K562 (cell line): ENCODE measurements around the gene SYMPK. TPM values are rescaled to one million over a fixed set of nuclear protein-coding genes. Genes with fewer than 3 reads are reported as not detected.

Experiments used
- ATAC-seq: fragments of 200-7000 bp; cut with Tn5 transposase; 3 replicates; pipeline ENCODE4 v1.9.1; 2020; ENCODE audit warnings: moderate library complexity
- BruUV-seq: library from RNA; stranded (reverse); fragments of 400-500 nt; replicated peaks from 2 replicates; lab custom pipeline; 2021; lab: Mats Ljungman, UMichigan
- CTCF ChIA-PET: fragments of 300-600 bp; formaldehyde crosslinking; extraction: SDS; loops from one replicate; lab custom pipeline; 2021; ENCODE audit warnings: low intra/inter-chr PET ratio; lab: Yijun Ruan, JAX
- POLR2A ChIA-PET: fragments of 300-600, 350-650 bp; sonication (Branson Sonifier 250); formaldehyde crosslinking; extraction: SDS; loops from one replicate; lab custom pipeline; 2021; ENCODE audit warnings: antibody characterized with exemption, inconsistent platforms; lab: Yijun Ruan, JAX
- DNase-seq, 4 experiments: peaks; one replicate each; pipeline versions ENCODE4 v3.0.0 to v3.0.0-alpha.2; 2011 to 2018; ENCODE audit warnings: low spot score in 3 of 4, mixed read lengths in 3 of 4; ENCODE audit errors: extremely low read depth in 1 of 4
- FAIRE-seq: peaks from 2 replicates; lab custom pipeline; 2011; peaks lifted over from hg19 to GRCh38; lab: Jason Lieb, UNC
- H2AFZ ChIP-seq: 2 replicates; pipeline ENCODE4 v1.6.0; 2011; ENCODE audit warnings: low read depth, low read length, control low read depth, inconsistent platforms
- H3K27ac ChIP-seq: fragments of 200-600 bp; 3 replicates; pipeline ENCODE4 v1.8.0; 2011; ENCODE audit warnings: low read depth, mild to moderate bottlenecking, control low read depth, inconsistent platforms, low read length, moderate library complexity, mixed read lengths; ENCODE audit errors: extremely low read depth
- H3K27me3 ChIP-seq, 2 experiments: fragments of 300-600 bp in 1 of 2; 2 replicates in 1 of 2; 3 replicates in 1 of 2; pipeline versions ENCODE4 v1.6.0 to v1.8.0; 2011; ENCODE audit warnings: inconsistent platforms in 2 of 2, low read length in 2 of 2, mild to moderate bottlenecking in 1 of 2, mixed read lengths in 1 of 2, moderate library complexity in 1 of 2; ENCODE audit not compliant: control insufficient read depth in 2 of 2, insufficient read depth in 2 of 2
- H3K36me3 ChIP-seq: fragments of 300-600 bp; 3 replicates; pipeline ENCODE4 v1.8.0; 2011; ENCODE audit warnings: mild to moderate bottlenecking, low read length, inconsistent platforms; ENCODE audit not compliant: control insufficient read depth, insufficient read depth
- H3K4me1 ChIP-seq, 2 experiments: fragments of 200-600 bp in 1 of 2; replicated peaks in 1 of 2; 2 replicates in 1 of 2; 3 replicates in 1 of 2; pipeline versions ENCODE4 v1.5.1 to v1.8.0; 2011; ENCODE audit warnings: inconsistent platforms in 2 of 2, low read length in 2 of 2, mild to moderate bottlenecking in 1 of 2, mixed read lengths in 1 of 2, moderate library complexity in 1 of 2; ENCODE audit not compliant: control insufficient read depth in 2 of 2, insufficient read depth in 2 of 2
- H3K4me2 ChIP-seq: 2 replicates; pipeline ENCODE4 v1.6.1; 2011; ENCODE audit warnings: low read length, control low read depth, inconsistent platforms, mixed read lengths; ENCODE audit not compliant: insufficient read depth
- H3K4me3 ChIP-seq: fragments of 200-600 bp; sonication (generic), shearing (Covaris generic); 2 replicates; pipeline ENCODE4 v1.5.1; 2016; ENCODE audit warnings: control low read depth, inconsistent platforms
- H3K79me2 ChIP-seq: fragments of 200-600 bp; 3 replicates; pipeline ENCODE4 v1.8.0; 2011; ENCODE audit warnings: low read length, inconsistent platforms; ENCODE audit not compliant: control insufficient read depth, insufficient read depth
- H3K9ac ChIP-seq, 2 experiments: 2 replicates each; pipeline versions ENCODE4 v1.6.0 to v1.6.1; 2011; ENCODE audit warnings: low read depth in 2 of 2, low read length in 2 of 2, control low read depth in 1 of 2, inconsistent platforms in 1 of 2, mild to moderate bottlenecking in 1 of 2, mixed read lengths in 1 of 2; ENCODE audit not compliant: insufficient read depth in 1 of 2
- H3K9me1 ChIP-seq: one replicate; pipeline ENCODE4 v1.6.0; 2011; ENCODE audit warnings: inconsistent platforms, mild to moderate bottlenecking, low read length, moderate library complexity; ENCODE audit not compliant: control insufficient read depth, insufficient read depth
- H3K9me3 ChIP-seq: replicated peaks from 2 replicates; pipeline ENCODE4 v1.5.1; 2011; ENCODE audit warnings: low read depth, low read length, inconsistent platforms; ENCODE audit not compliant: control insufficient read depth, insufficient read depth
- H4K20me1 ChIP-seq: replicated peaks from 2 replicates; pipeline ENCODE4 v1.6.1; 2011; ENCODE audit warnings: low read length, inconsistent platforms, mixed read lengths; ENCODE audit not compliant: control insufficient read depth, insufficient read depth
- ARID3A ChIP-seq: IDR thresholded peaks from 2 replicates; pipeline ENCODE4 v1.6.1; 2012; ENCODE audit warnings: low read depth, low read length, improper control_type of control experiment, borderline replicate concordance
- CREB1 ChIP-seq, 2 experiments: sonication (generic) in 1 of 2; formaldehyde crosslinking in 1 of 2; IDR thresholded peaks; 2 replicates each; pipeline versions ENCODE4 v1.6.1 to v1.8.0; 2012 to 2022; ENCODE audit warnings: inconsistent platforms in 1 of 2, mild to moderate bottlenecking in 1 of 2, missing genetic modification reagents in 1 of 2, moderate library complexity in 1 of 2
- HDAC6 ChIP-seq: IDR thresholded peaks from 2 replicates; pipeline ENCODE4 v1.6.1; 2012; ENCODE audit warnings: low read depth, mild to moderate bottlenecking, control low read depth, inconsistent platforms, low read length, moderate library complexity
- KHSRP ChIP-seq: fragments of 450-650 bp; IDR thresholded peaks from 2 replicates; pipeline ENCODE4 v1.6.1; 2017
- MAFK ChIP-seq: IDR thresholded peaks from 2 replicates; pipeline ENCODE4 v1.6.1; 2011; ENCODE audit warnings: low read length, improper control_type of control experiment
- NCOR1 ChIP-seq: fragments of 450-650 bp; IDR thresholded peaks from 2 replicates; pipeline ENCODE4 v1.6.1; 2016; ENCODE audit warnings: mild to moderate bottlenecking, moderate library complexity
- OTX1 ChIP-seq: fragments of 450-650 bp; formaldehyde crosslinking; IDR thresholded peaks from 2 replicates; pipeline ENCODE4 v1.4.0; 2022; ENCODE audit warnings: mild to moderate bottlenecking
- PTRF ChIP-seq: fragments of 450-650 bp; IDR thresholded peaks from 2 replicates; pipeline ENCODE4 v1.6.1; 2016; ENCODE audit warnings: mild to moderate bottlenecking, missing genetic modification characterization, missing compliant biosample characterization
- RBM25 ChIP-seq: fragments of 200-400 bp; formaldehyde crosslinking; IDR thresholded peaks from 2 replicates; pipeline ENCODE4 v1.6.1; 2018; ENCODE audit warnings: low read length, low read depth, moderate library complexity; ENCODE audit not compliant: severe bottlenecking
- RBM39 ChIP-seq: fragments of 200-400 bp; formaldehyde crosslinking; optimal IDR thresholded peaks from 2 replicates; pipeline ENCODE3; 2018; ENCODE audit warnings: low read depth, low read length
- TAF9B ChIP-seq: fragments of 450-650 bp; IDR thresholded peaks from 2 replicates; pipeline ENCODE4 v1.6.1; 2018; ENCODE audit warnings: mild to moderate bottlenecking; ENCODE audit not compliant: partially characterized antibody
- ZNF121 ChIP-seq: sonication (generic); formaldehyde crosslinking; conservative IDR thresholded peaks from 2 replicates; pipeline ENCODE4 v1.8.0; 2022; ENCODE audit warnings: missing genetic modification reagents
- ZNF232 ChIP-seq: sonication (generic); formaldehyde crosslinking; IDR thresholded peaks from 2 replicates; pipeline ENCODE4 v1.8.0; 2022; ENCODE audit warnings: mild to moderate bottlenecking, missing genetic modification reagents
- ZNF316 ChIP-seq: fragments of 450-650 bp; IDR thresholded peaks from 2 replicates; pipeline ENCODE4 v1.6.1; 2016
- WGBS: fragments of 100-300 bp; shearing (Covaris generic); methylation state at CpG from one replicate; pipeline ENCODE4 v1.1.6; 2016; ENCODE audit warnings: low coverage, mixed read lengths; ENCODE audit not compliant: insufficient coverage; ENCODE audit errors: missing lambda C conversion rate; 5-methylcytosine and 5-hydroxymethylcytosine counted together
- in situ Hi-C: fragments of 300-500 bp; cut with MboI; formaldehyde crosslinking; loops from 4 replicates; pipeline ENCODE4 v1.15.0; 2018; ENCODE audit warnings: inconsistent platforms, mixed read lengths
- intact Hi-C: fragments of 100-400 bp; cut with micrococcal nuclease; formaldehyde crosslinking; loops from 2 replicates; pipeline ENCODE4 v1.14.2; 2022
- polyA plus RNA-seq, 8 experiments: library from polyadenylated mRNA; depleted of rRNA in 4 of 8; stranded (reverse) in 5 of 8; unstranded in 3 of 8; fragments of >200 nt; fragmentation: Nextera tagmentation in 2 of 8; fragmentation: Illumina TruSeq in 1 of 8; extraction: Ambion mirVana in 2 of 8; extraction: Trizol in 1 of 8; gene quantifications; 2 replicates each; pipeline versions ENCODE4 v1.2.1 to v1.2.3, GENCODE V29; 2011 to 2014; ENCODE audit warnings: inconsistent platforms in 1 of 8, missing spikeins in 1 of 8
- total RNA-seq, 7 experiments: library from RNA; depleted of rRNA in 6 of 7; stranded (reverse); fragments of >200 nt in 6 of 7; fragmentation: Illumina TruSeq in 2 of 7; extraction: Trizol in 2 of 7; gene quantifications; 2 replicates each; pipeline versions ENCODE4 v1.2.1 to v1.2.3, GENCODE V29; 2011 to 2021; ENCODE audit warnings: low replicate concordance in 1 of 7
- TF ChIP-seq, protein P1 (sequence below): sonication (generic); formaldehyde crosslinking; IDR thresholded peaks from 2 replicates; pipeline ENCODE4 v1.8.1; 2023; ENCODE audit warnings: mild to moderate bottlenecking, missing genetic modification reagents
- TF ChIP-seq, protein P2 (sequence below): fragments of 250-450 bp; sonication (Bioruptor Pico); IDR thresholded peaks from 2 replicates; pipeline ENCODE4 v1.5.0; 2022; ENCODE audit warnings: mild to moderate bottlenecking

Gene SYMPK
- total and polyA plus RNA-seq, 9 of the 15 experiments (the other 6 are each of a cell fraction or from before 2014, with no cell fraction given) = 0.73 to 95.5 (median 58.4) TPM

DNA sequence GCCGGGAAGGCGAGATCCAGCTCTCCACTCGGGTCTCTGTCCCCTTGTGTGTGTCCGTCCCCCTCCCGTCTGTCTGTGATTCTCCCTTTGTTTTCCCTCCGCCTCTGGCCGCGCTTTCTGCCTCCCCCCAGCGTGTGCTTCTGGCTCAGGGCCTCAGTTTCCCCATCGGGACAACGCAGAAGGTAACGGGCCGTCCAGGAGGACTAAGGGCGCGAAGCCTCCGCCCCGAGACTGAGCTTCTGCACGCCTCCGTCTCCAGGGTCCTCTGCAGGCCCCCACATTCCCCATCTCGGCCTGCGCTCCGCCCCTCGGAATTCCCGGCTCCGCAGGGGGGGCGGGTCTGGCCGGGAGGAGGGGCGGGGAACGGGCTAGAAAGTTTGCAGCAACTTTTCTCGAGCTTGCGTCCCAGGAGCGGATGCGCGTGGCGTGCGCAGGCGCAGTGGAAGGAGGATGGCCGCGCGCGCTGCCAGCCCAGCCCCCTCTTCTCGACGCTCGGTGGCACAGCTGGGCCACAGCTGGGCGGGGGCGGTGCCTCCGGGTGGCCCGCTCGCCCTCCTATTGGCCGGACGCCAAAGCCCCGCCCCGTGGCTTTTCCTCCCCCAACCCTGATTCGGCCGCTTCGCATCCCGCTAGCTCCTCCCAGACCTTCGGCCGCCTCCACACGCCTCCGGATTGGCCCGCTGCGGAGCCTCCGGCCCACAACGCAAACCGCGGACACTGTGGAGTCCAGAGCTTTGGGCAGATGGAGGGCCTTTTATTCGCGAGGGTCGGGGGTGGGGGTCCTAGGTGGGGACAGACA lies 93.8 kb downstream of the SYMPK start, which contains the start of gene SIX5:
TSS of gene SIX5 (minus strand) at position 269 of the 799 bp plus-strand sequence. CDS start 408 bp downstream, outside the sequence.
- BruUV-seq = TSS peak; percentile 57
- H3K4me2 ChIP-seq = peak within 1 kb of the TSS; percentile 92
- H2AFZ ChIP-seq = peak within 1 kb of the TSS; percentile 87
- H3K79me2 ChIP-seq = peaks cover 17% of the 10 kb centered on the region; the same call in 2 of the 3 replicates
- peaks cover 7% of the 10 kb centered on the region; the same call in 1 of the 3 replicates for H3K36me3 ChIP-seq
- POLR2A ChIA-PET = interaction anchor here (0.6 to 5.9 kb wide), 16 partner anchors 13 to 249 kb away, joined by 3 to 70 read pairs (median 4); partner anchors contain the start of genes DMPK, DMWD, FBXO46 and QPCTL
- peak within 1 kb of the TSS; percentile 56 for H3K4me3 ChIP-seq
- H3K9ac ChIP-seq = peak within 1 kb of the TSS; percentile 69 to 98
- H3K27ac ChIP-seq = peak within 1 kb of the TSS; percentile 77
- H3K9me1 ChIP-seq = no peaks in the 10 kb centered on the region
- FAIRE-seq = no peak
- intact Hi-C loops = no loop called here
- no peaks in the 10 kb centered on the region for H3K27me3 ChIP-seq
- peaks cover 10 to 78% of the 10 kb centered on the region in 2 experiments; a peak in 4 of 5 replicates for H3K4me1 ChIP-seq
- in situ Hi-C loops = no loop called here
- no peaks in the 10 kb centered on the region for H4K20me1 ChIP-seq
- ATAC-seq = peak; percentile 76
- 2% methylated on average over 51 of the region's 70 CpGs for WGBS
- H3K9me3 ChIP-seq = no peaks in the 10 kb centered on the region
- DNase-seq = peak; percentile 93 to 98 (median 96)
- CTCF ChIA-PET = interaction anchor here (1.4 to 2.9 kb wide), 3 partner anchors 30 to 308 kb away, joined by 5 to 22 read pairs (median 14); no protein-coding TSS in a partner anchor
- TF ChIP-seq, protein P1, sequence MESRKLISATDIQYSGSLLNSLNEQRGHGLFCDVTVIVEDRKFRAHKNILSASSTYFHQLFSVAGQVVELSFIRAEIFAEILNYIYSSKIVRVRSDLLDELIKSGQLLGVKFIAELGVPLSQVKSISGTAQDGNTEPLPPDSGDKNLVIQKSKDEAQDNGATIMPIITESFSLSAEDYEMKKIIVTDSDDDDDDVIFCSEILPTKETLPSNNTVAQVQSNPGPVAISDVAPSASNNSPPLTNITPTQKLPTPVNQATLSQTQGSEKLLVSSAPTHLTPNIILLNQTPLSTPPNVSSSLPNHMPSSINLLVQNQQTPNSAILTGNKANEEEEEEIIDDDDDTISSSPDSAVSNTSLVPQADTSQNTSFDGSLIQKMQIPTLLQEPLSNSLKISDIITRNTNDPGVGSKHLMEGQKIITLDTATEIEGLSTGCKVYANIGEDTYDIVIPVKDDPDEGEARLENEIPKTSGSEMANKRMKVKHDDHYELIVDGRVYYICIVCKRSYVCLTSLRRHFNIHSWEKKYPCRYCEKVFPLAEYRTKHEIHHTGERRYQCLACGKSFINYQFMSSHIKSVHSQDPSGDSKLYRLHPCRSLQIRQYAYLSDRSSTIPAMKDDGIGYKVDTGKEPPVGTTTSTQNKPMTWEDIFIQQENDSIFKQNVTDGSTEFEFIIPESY (CRISPR knock-in tag) = no peak
- no peak for TF ChIP-seq KHSRP
- TF ChIP-seq, protein P2, sequence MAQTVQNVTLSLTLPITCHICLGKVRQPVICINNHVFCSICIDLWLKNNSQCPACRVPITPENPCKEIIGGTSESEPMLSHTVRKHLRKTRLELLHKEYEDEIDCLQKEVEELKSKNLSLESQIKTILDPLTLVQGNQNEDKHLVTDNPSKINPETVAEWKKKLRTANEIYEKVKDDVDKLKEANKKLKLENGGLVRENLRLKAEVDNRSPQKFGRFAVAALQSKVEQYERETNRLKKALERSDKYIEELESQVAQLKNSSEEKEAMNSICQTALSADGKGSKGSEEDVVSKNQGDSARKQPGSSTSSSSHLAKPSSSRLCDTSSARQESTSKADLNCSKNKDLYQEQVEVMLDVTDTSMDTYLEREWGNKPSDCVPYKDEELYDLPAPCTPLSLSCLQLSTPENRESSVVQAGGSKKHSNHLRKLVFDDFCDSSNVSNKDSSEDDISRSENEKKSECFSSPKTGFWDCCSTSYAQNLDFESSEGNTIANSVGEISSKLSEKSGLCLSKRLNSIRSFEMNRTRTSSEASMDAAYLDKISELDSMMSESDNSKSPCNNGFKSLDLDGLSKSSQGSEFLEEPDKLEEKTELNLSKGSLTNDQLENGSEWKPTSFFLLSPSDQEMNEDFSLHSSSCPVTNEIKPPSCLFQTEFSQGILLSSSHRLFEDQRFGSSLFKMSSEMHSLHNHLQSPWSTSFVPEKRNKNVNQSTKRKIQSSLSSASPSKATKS (CRISPR knock-in tag) = no peak
- peak; percentile 99 for TF ChIP-seq TAF9B
- TF ChIP-seq RBM39 = no peak
- TF ChIP-seq HDAC6 = no peak
- TF ChIP-seq CREB1 (IDR thresholded peaks at IDR 0.05) = peak; percentile 52
- peak; percentile 78 for TF ChIP-seq CREB1 (CRISPR knock-in tag; IDR thresholded peaks at IDR 0.05)
- TF ChIP-seq PTRF (tag) = no peak
- TF ChIP-seq ZNF121 = no peak
- no peak; the same call in 1 of the 2 replicates for TF ChIP-seq MAFK
- no peak for TF ChIP-seq RBM25
- TF ChIP-seq ARID3A = no peak
- TF ChIP-seq ZNF316 = no peak
- no peak for TF ChIP-seq ZNF232 (CRISPR knock-in tag)
- no peak for TF ChIP-seq NCOR1
- no peak; the same call in 1 of the 2 replicates for TF ChIP-seq OTX1 (CRISPR knock-in tag)
